H1 (cell line): ENCODE results near the gene PKN3. TPM values are rescaled to one million over a fixed set of nuclear protein-coding genes. Genes with fewer than 3 reads are reported as not detected.

Source experiments
- BCL11A ChIP-seq, 2 experiments: IDR thresholded peaks; one replicate each; pipeline ENCODE4 v1.6.1; 2011; ENCODE audit warnings: low read depth in 2 of 2, low read length in 2 of 2, mild to moderate bottlenecking in 2 of 2
- CEBPB ChIP-seq: IDR thresholded peaks from 2 replicates; pipeline ENCODE4 v1.6.1; 2012; ENCODE audit warnings: low read depth, low read length
- CHD7 ChIP-seq: fragments of 300-600 bp; sonication (generic); IDR thresholded peaks from 2 replicates; pipeline ENCODE4 v1.7.1; 2012; ENCODE audit warnings: low read length, moderate library complexity, mild to moderate bottlenecking, inconsistent platforms; ENCODE audit not compliant: insufficient replicate concordance
- HDAC6 ChIP-seq: IDR thresholded peaks from one replicate; pipeline ENCODE4 v1.7.1; 2012; ENCODE audit warnings: low read depth, mild to moderate bottlenecking, inconsistent platforms, low read length, moderate library complexity
- NANOG ChIP-seq: IDR thresholded peaks from 2 replicates; pipeline ENCODE4 v1.6.1; 2011; ENCODE audit warnings: low read length, low read depth, mild to moderate bottlenecking, inconsistent platforms; ENCODE audit not compliant: insufficient read depth, poor library complexity, severe bottlenecking
- RBBP5 ChIP-seq: IDR thresholded peaks from 2 replicates; pipeline ENCODE4 v1.7.1; 2012; ENCODE audit warnings: low read depth, mild to moderate bottlenecking, inconsistent platforms, low read length, moderate library complexity, borderline replicate concordance
- RNF2 ChIP-seq: fragments of 200-900, 300-1000 bp; sonication (generic); IDR thresholded peaks from 2 replicates; pipeline ENCODE4 v1.7.1; 2016; ENCODE audit warnings: borderline replicate concordance, low read depth, mild to moderate bottlenecking, antibody characterized with exemption, low read length; ENCODE audit not compliant: poor library complexity, severe bottlenecking; ENCODE audit errors: missing control alignments
- TCF12 ChIP-seq: IDR thresholded peaks from 2 replicates; pipeline ENCODE4 v1.6.1; 2011; ENCODE audit warnings: low read depth, mild to moderate bottlenecking, low read length
- YY1 ChIP-seq: IDR thresholded peaks from 2 replicates; pipeline ENCODE4 v1.6.1; 2011; ENCODE audit warnings: low read depth, mild to moderate bottlenecking, low read length
- ZNF274 ChIP-seq: IDR thresholded peaks from 2 replicates; pipeline ENCODE4 v1.7.0; 2012; ENCODE audit warnings: low read length, borderline replicate concordance; ENCODE audit errors: extremely low read depth
- polyA plus RNA-seq, 7 experiments: library from polyadenylated mRNA; depleted of rRNA in 3 of 7; stranded (reverse) in 5 of 7; unstranded in 2 of 7; fragments of >200 nt in 5 of 7; fragments of 200-250 nt in 2 of 7; gene quantifications; 1 replicate in 5 of 7; 2 replicates in 1 of 7; 4 replicates in 1 of 7; pipeline versions ENCODE4 v1.2.1 to v1.2.3, GENCODE V29; 2011 to 2013; ENCODE audit warnings: missing spikeins in 2 of 7, mixed read lengths in 2 of 7
- total RNA-seq: library from RNA; stranded (reverse); fragmentation: NEBNext Ultra II Directional; extraction: Animal tissue kit (Norgen Biotek cat#: 25700); gene quantifications from 2 replicates; pipeline ENCODE4 v1.2.1, GENCODE V29; 2021

PKN3 gene
- total and polyA plus RNA-seq, 2 of the 8 experiments (the other 6 are each of a cell fraction or from before 2014, with no cell fraction given), result 15.7 to 16.3 TPM

- TF ChIP-seq CHD7, result no peak
- TF ChIP-seq YY1, result no peak
- no peak for TF ChIP-seq CEBPB
- TF ChIP-seq RBBP5, result no peak
- TF ChIP-seq TCF12, result no peak
- TF ChIP-seq RNF2, result no peak
- TF ChIP-seq ZNF274, result no peak
- TF ChIP-seq NANOG, result no peak
- TF ChIP-seq HDAC6, result no peak
- no peak for TF ChIP-seq BCL11A (IDR thresholded peaks at IDR 0.05; ENCODE audit: low read depth in 2 of 2, low read length in 2 of 2)
Measured at GRCh38 chr9:128689820-128690683, 12.3 kb upstream of the PKN3 start (continued).
